ENCODE measurements around the gene PHACTR2.
A peak's percentile ranks its signal among the peaks of the same experiment; 100 is the strongest.
"Not testable (repeated sequence)": the region's sequence is repeated elsewhere in the genome, so short reads cannot be mapped to it uniquely, and the experiment has no call there.

PHACTR2 gene

GRCh38 chr6:143734641-143735063, 56.9 kb downstream of the PHACTR2 start:
- no peak overlapping the region for H3K4me3 Mint-ChIP-seq
- H3K27ac Mint-ChIP-seq, result no peak overlapping the region
- H3K4me1 Mint-ChIP-seq (ENCODE audit: low read depth), result peaks cover 30% of the 10 kb centered on the region
- H3K27me3 Mint-ChIP-seq (ENCODE audit: low read depth), result no peaks in the 10 kb centered on the region
- H3K36me3 Mint-ChIP-seq (ENCODE audit: low read depth), result peaks cover 4% of the 10 kb centered on the region
- H3K9me3 Mint-ChIP-seq, result peaks cover 4% of the 10 kb centered on the region

- H3K9me3 Mint-ChIP-seq; H3K27me3 Mint-ChIP-seq (ENCODE audit: low read depth); H3K4me3 Mint-ChIP-seq; H3K27ac Mint-ChIP-seq; H3K36me3 Mint-ChIP-seq (ENCODE audit: low read depth): not testable (repeated sequence)
- H3K4me1 Mint-ChIP-seq (ENCODE audit: low read depth), result peaks cover 17% of the 10 kb centered on the region
Measured at GRCh38 chr6:143738072-143738690, 60.4 kb downstream of the PHACTR2 start.

DNA sequence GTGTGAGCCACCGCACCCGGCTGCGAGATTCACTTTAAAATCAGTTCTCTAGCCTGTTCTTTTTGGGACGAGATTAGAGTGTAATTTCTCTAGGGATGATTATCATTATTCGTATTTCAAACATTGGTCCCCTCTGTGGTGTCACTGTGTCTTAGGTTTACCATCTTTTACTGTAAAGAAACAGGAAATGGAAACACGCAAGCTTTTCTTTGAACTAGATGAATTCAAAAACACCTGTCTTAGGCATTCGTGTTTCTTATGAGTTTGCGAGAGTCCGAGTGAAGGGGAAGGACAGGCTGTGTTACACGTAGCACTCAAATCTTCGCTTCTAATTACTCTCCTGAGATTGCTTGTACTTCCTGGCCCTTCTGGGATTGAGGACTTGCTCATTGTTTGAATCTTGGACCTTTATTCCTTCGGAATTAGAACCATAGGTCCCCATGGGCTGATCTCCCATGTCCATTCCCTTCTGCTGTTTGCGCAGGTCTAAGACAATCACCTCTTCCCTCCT, 61.6 kb downstream of the PHACTR2 start:
- peaks cover 6% of the 10 kb centered on the region for H3K36me3 Mint-ChIP-seq (ENCODE audit: low read depth)
- H3K9me3 Mint-ChIP-seq, result peaks cover 6% of the 10 kb centered on the region
- peaks cover 13% of the 10 kb centered on the region for H3K4me1 Mint-ChIP-seq (ENCODE audit: low read depth)
- H3K27ac Mint-ChIP-seq, result peak overlapping the region; percentile 76
- no peak overlapping the region for H3K4me3 Mint-ChIP-seq
- H3K27me3 Mint-ChIP-seq (ENCODE audit: low read depth), result no peaks in the 10 kb centered on the region

GRCh38 chr6:143740213-143740612, 62.4 kb downstream of the PHACTR2 start:
- no peaks in the 10 kb centered on the region for H3K27me3 Mint-ChIP-seq (ENCODE audit: low read depth)
- no peak overlapping the region for H3K4me3 Mint-ChIP-seq
- H3K36me3 Mint-ChIP-seq (ENCODE audit: low read depth), result peaks cover 6% of the 10 kb centered on the region
- H3K4me1 Mint-ChIP-seq (ENCODE audit: low read depth), result peaks cover 13% of the 10 kb centered on the region
- peaks cover 6% of the 10 kb centered on the region for H3K9me3 Mint-ChIP-seq
- H3K27ac Mint-ChIP-seq, result no peak overlapping the region

GRCh38 chr6:143741480-143741879, 63.7 kb downstream of the PHACTR2 start:
- Mint-ChIP-seq H3K27me3 (ENCODE audit: low read depth) (no peaks in the 10 kb centered on the region), H3K27ac (no peak overlapping the region), H3K36me3 (ENCODE audit: low read depth) (peaks cover 6% of the 10 kb centered on the region), H3K9me3 (peaks cover 6% of the 10 kb centered on the region), H3K4me1 (ENCODE audit: low read depth) (peaks cover 13% of the 10 kb centered on the region), H3K4me3 (no peak overlapping the region)

DNA sequence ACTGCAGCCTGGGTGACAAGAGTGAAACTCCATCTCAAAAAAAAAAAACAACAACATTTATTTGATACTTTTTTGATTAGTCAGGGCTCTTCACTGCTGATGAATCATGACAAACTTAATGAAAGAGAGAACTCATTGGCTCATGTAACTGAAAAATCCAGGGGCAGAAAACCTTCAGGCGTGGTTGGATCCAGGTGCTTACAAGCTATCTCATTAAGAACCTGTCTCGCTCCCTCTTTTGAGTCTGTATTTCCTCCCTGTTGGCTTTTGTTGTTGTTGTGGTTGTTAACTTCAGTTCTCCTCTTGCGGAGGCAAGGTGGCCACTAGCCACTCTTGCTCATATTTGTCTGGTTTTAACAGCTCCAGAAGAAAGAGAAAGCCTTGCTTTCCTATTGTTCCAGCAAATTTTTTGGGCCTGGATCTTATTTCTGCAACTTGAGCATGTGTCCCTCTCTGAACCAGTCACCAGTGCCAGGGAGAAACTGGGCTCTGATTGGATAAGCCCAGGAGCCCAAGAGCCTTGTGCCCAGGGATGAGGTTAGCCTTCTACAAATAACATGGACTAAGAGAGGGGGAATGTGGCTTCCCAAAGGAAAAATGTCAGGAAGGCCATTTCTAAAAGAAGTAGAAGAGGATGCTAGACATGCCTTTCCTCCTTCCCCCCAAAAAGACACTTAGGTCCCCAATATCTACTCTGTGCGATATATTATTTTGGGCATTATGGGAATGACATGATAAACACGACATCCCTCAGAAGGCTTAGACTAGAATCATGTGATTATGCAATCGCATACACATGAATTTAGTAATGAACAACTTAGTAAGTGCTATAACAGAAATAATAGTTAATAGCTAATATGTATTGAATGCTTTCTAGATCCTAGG, 64.5 kb downstream of the PHACTR2 start:
- H3K4me1 Mint-ChIP-seq (ENCODE audit: low read depth), result peaks cover 13% of the 10 kb centered on the region
- peaks cover 6% of the 10 kb centered on the region for H3K36me3 Mint-ChIP-seq (ENCODE audit: low read depth)
- H3K9me3 Mint-ChIP-seq, result peaks cover 6% of the 10 kb centered on the region
- H3K27me3 Mint-ChIP-seq (ENCODE audit: low read depth), result no peaks in the 10 kb centered on the region
- H3K27ac Mint-ChIP-seq, result no peak overlapping the region
- H3K4me3 Mint-ChIP-seq, result no peak overlapping the region

DNA sequence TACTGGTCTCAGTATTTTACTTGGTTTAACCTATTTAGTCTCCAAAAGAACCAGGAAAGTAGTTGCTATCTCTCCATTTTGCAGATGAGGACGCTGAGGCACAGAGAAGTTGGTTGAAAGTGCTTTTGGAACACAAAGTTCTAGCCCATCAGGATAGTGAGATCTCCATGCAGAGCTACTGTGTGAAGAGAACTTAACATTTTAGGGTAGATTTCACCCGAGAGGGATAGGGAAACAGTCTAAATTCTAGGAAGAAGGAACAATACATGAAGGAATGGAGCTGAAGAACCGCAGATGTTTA, 65.1 kb downstream of the PHACTR2 start:
- peaks cover 11% of the 10 kb centered on the region for H3K4me1 Mint-ChIP-seq (ENCODE audit: low read depth)
- no peak overlapping the region for H3K27ac Mint-ChIP-seq
- no peaks in the 10 kb centered on the region for H3K27me3 Mint-ChIP-seq (ENCODE audit: low read depth)
- no peak overlapping the region for H3K4me3 Mint-ChIP-seq
- peaks cover 6% of the 10 kb centered on the region for H3K36me3 Mint-ChIP-seq (ENCODE audit: low read depth)
- H3K9me3 Mint-ChIP-seq, result peaks cover 6% of the 10 kb centered on the region

GRCh38 chr6:143743301-143744166, 65.8 kb downstream of the PHACTR2 start:
- H3K27me3 Mint-ChIP-seq (ENCODE audit: low read depth), result no peaks in the 10 kb centered on the region
- peaks cover 6% of the 10 kb centered on the region for H3K9me3 Mint-ChIP-seq
- peaks cover 10% of the 10 kb centered on the region for H3K4me1 Mint-ChIP-seq (ENCODE audit: low read depth)

DNA sequence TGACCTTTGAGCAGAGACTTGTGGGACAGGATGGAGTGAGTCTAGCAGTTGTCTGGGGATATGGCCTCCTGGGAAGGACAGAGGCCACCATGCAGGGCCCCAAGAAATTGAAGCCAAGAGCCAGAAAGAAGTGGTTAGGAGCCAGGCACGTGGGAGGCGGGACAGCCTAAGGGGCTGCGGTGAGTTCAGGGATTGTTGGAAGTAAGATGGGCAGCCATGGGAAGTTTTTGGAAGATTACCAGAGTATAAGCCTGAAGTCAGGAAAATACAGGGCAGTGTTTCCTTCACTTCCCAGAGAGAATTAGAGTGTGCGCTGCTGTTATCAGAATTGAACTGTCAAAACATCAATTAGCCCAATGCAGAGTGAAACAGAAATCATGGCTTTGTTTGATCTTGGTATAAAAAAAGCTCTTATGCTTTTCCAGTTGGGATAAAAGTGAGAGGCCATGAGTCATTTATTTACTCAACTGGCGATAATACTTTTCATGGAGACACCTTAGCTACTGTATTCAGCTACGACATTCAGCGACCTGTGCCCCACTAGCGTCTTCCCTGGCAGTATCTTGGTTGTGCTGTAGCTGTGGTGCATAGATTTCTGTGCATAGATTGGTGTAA, 66.9 kb downstream of the PHACTR2 start:
- Mint-ChIP-seq H3K27me3 (ENCODE audit: low read depth) (no peaks in the 10 kb centered on the region), H3K36me3 (ENCODE audit: low read depth) (peaks cover 2% of the 10 kb centered on the region), H3K9me3 (peaks cover 2% of the 10 kb centered on the region), H3K4me3 (no peak overlapping the region), H3K4me1 (ENCODE audit: low read depth) (peaks cover 2% of the 10 kb centered on the region), H3K27ac (no peak overlapping the region)

More at GRCh38 chr6:143743301-143744166, 65.8 kb downstream of the PHACTR2 start:
- no peak overlapping the region for H3K4me3 Mint-ChIP-seq
- H3K36me3 Mint-ChIP-seq (ENCODE audit: low read depth), result peaks cover 6% of the 10 kb centered on the region
- H3K27ac Mint-ChIP-seq, result no peak overlapping the region

- H3K27me3 Mint-ChIP-seq (ENCODE audit: low read depth), result no peaks in the 10 kb centered on the region
- H3K9me3 Mint-ChIP-seq, result no peaks in the 10 kb centered on the region
- H3K4me1 Mint-ChIP-seq (ENCODE audit: low read depth), result no peaks in the 10 kb centered on the region
- no peak overlapping the region for H3K27ac Mint-ChIP-seq
- no peak overlapping the region for H3K4me3 Mint-ChIP-seq
- no peaks in the 10 kb centered on the region for H3K36me3 Mint-ChIP-seq (ENCODE audit: low read depth)
Measured at GRCh38 chr6:143745166-143746133, 67.7 kb downstream of the PHACTR2 start.

- Mint-ChIP-seq H3K4me1 (ENCODE audit: low read depth) (no peaks in the 10 kb centered on the region), H3K4me3 (no peak overlapping the region), H3K27ac (no peak overlapping the region), H3K36me3 (ENCODE audit: low read depth) (no peaks in the 10 kb centered on the region), H3K9me3 (no peaks in the 10 kb centered on the region), H3K27me3 (ENCODE audit: low read depth) (no peaks in the 10 kb centered on the region)
Measured at GRCh38 chr6:143746202-143747119, 68.7 kb downstream of the PHACTR2 start.

- H3K9me3 Mint-ChIP-seq, result no peaks in the 10 kb centered on the region
- no peak overlapping the region for H3K4me3 Mint-ChIP-seq
- no peak overlapping the region for H3K27ac Mint-ChIP-seq
- H3K4me1 Mint-ChIP-seq (ENCODE audit: low read depth), result no peaks in the 10 kb centered on the region
- H3K27me3 Mint-ChIP-seq (ENCODE audit: low read depth), result no peaks in the 10 kb centered on the region
- H3K36me3 Mint-ChIP-seq (ENCODE audit: low read depth), result no peaks in the 10 kb centered on the region
Measured at GRCh38 chr6:143747347-143747842, 69.6 kb downstream of the PHACTR2 start.

All from T-helper 1 cell treated with Interleukin-12 subunit alpha and Interleukin-12 subunit beta and Interleukin-4 antibody, amounts not matched to agents 30 μg/mL and 1 μg/mL, for 36 hours (primary cell).